Omental fat pad (tissue), 4 donors: ENCODE measurements around the gene IGFLR1. TPM values are rescaled to one million over a fixed set of nuclear protein-coding genes. Genes with fewer than 3 reads are reported as not detected.

ENCODE experiments used
- ATAC-seq: fragments of 150-250 bp; one replicate; pipeline ENCODE4 v1.9.1; 2016; ENCODE audit warnings: mild to moderate bottlenecking, moderate library complexity; ENCODE audit not compliant: low FRiP score
- DNase-seq: peaks from one replicate; pipeline ENCODE4 v3.0.0-alpha.2; 2019; ENCODE audit warnings: low spot score
- total RNA-seq, 4 donors: library from RNA; depleted of rRNA; stranded (reverse); fragments of >200 nt; gene quantifications; one replicate each; pipeline ENCODE4 v1.1.0, GENCODE V29; 2016
- TF ChIP-seq, protein P1 (sequence below), 3 donors: fragments of 450-650 bp; IDR thresholded peaks; one replicate each; pipeline ENCODE4 v1.5.1; 2016 to 2017; ENCODE audit warnings: antibody characterized with exemption in 3 of 3, mild to moderate bottlenecking in 3 of 3, moderate library complexity in 2 of 3

IGFLR1 gene
- total RNA-seq, 4 donors from 2014 or later = 5.8 to 14.8 (median 10.1) TPM

DNA sequence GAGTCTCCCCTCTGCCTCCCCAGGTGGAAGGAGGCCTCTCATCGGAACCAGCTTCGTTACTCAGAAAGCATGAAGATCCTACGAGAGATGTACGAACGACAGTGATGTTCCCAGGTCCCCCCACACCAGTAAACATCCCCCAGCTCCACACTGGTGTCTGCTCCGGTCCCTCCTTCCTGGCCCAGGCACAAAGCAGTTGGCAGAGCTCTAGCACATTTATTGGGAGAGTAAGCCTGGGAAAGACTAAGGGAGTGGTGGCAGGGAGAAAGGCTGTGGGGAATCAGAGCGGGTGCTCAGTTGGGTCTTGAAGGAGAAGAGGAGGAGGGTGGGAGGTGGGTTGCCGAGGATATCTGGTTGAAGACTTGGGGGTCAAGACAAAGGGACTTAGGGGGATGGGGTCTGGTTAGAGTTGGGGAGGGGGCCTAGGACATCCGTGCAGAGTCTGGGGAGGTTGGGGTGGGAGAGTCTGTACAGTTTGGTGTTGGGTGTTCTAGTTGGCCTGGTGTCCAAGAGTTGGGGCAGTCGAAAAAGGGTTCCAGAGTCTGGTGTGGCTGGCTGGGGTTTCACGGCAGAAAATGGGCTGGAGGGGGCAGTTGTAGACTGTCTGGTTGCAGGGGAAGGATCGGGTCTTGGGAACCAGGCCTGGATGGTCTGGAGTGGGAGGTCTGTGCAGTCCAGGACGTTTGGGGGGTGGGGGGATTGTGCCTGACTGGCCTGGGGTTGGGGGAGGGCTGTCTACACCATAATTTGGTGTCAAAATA, 12.3 kb upstream of the IGFLR1 start:
- no peak for DNase-seq
- no peak for ATAC-seq
- TF ChIP-seq, protein P1, sequence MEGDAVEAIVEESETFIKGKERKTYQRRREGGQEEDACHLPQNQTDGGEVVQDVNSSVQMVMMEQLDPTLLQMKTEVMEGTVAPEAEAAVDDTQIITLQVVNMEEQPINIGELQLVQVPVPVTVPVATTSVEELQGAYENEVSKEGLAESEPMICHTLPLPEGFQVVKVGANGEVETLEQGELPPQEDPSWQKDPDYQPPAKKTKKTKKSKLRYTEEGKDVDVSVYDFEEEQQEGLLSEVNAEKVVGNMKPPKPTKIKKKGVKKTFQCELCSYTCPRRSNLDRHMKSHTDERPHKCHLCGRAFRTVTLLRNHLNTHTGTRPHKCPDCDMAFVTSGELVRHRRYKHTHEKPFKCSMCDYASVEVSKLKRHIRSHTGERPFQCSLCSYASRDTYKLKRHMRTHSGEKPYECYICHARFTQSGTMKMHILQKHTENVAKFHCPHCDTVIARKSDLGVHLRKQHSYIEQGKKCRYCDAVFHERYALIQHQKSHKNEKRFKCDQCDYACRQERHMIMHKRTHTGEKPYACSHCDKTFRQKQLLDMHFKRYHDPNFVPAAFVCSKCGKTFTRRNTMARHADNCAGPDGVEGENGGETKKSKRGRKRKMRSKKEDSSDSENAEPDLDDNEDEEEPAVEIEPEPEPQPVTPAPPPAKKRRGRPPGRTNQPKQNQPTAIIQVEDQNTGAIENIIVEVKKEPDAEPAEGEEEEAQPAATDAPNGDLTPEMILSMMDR (IDR thresholded peaks at IDR 0.05) = no peak

DNA sequence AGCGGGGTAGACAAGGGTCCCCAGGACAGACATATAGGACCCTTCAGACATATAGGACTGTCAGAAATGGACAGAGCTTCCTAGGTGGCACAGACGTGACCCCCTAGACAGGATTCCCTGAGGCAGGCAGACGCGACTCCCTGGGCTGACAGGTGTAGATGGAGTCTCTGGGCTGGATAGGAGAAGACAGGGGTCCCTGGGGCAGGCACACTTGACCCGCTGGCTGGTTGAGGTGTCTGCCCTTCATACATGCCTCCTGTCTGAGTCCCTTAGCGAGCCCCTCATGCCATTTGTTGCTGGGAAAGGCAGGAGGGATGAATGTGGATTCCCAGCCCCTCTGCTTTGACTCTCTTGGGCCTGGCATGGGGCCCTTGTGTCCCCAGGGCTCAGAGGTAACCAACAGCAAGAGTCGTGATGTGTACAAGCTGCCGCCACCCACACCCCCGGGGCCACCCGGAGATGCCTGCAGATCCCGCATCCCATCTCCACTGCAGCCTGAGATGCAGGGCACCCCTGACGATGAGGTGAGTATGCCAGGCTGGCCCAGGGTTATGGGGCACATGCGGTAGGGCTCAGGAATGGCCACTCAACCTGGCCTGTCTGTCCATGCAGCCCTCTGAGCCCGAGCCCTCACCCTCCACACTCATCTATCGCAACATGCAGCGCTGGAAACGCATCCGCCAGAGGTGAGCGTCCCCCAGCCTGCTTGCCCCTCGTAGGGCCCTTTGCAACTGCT, 11.6 kb upstream of the IGFLR1 start:
- TF ChIP-seq, protein P1 (IDR thresholded peaks at IDR 0.05) = no peak
- ATAC-seq (no peak), DNase-seq (no peak)

DNA sequence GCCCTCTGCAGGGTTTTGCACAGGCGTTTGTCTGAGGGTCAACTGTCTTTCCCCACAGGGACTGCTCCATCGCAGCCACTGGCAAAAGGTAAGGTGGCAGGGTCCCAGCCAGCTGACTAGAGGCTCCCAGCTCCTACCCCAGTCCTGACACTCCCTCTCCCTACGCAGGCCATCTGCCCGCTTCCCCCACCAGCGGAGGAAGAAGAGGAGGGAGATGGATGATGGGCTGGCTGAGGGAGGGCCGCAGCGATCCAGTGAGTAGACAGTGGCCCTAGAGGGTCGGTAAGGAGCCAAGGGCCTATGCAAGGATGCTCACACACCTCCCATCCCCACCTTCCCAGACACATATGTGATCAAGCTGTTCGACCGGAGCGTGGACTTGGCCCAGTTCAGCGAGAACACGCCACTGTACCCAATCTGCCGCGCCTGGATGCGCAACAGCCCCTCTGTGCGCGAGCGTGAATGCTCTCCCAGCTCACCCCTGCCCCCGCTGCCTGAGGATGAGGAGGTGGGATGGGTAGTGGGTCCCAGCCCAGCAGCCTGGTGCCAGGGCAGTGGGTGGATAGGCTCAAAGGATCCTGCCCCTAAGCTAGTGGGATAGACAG, 10.6 kb upstream of the IGFLR1 start:
- no peak for DNase-seq
- no peak for ATAC-seq

DNA sequence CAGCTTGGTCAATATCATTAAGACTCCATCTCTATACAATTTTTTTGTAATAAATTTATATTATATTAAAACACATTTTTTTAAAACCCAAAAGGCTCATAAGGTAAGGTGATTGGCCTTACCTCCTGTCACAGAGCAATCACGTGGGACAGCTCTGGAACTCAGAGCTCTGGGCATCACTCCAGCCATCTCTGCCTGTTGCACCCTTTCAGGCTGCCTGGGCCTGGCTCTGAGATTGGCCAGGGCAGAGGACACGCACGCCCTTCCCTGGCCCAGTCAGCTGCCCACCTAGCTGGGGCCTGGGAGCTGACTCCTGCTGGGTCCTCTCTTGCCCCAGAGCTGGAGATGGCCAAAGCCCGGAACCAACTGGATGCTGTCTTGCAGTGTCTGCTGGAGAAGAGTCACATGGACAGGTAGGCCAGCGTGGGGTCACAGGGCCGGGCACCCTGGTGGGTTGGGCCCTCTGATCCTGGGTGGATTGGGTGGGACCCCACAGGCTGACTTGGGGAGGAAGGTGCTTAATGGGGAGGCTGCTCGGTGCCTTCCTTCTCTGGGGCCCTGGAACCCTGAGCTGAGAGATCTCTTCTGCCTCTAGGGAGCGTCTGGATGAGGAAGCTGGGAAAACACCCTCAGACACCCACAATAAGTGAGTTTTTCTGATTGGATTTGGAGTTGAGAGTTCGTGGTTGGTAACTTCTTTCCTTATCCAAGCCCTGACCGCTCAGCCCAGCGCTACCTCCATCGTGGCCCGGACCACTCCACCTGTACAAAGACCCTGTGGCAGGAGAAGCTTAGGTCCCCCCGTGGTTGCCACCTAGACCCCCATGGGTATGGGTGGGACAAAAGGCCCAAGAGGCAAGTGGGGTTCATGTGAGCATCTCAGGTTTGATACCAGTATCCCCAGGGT, 9.8 kb upstream of the IGFLR1 start:
- TF ChIP-seq, protein P1 (IDR thresholded peaks at IDR 0.05) = no peak
- DNase-seq (no peak), ATAC-seq (no peak)

More for the DNA sequence above, 10.6 kb upstream of the IGFLR1 start:
- TF ChIP-seq, protein P1 (IDR thresholded peaks at IDR 0.05) = no peak

DNA sequence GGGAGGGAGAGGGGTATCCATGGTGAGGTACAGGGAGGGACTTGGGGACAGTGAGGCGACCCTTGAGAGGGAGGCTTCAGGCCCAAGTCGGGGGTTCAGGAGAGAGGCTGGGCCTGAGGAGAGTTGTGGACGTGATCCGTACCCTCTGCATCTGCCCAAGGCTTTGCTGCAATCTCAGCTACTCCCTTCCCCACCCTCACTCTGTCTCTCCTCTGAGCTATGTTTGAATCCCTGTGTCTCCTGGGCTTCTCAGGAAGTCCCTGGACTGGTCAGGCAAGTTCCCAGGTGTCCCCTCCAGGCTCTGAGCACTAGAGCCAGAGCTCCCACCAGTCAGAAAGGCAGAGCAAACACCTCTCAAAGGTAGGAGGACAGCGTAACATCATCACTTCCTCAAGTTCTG, 7.9 kb upstream of the IGFLR1 start:
- TF ChIP-seq, protein P1 (IDR thresholded peaks at IDR 0.05) = no peak
- DNase-seq (no peak), ATAC-seq (no peak)
